ENCODE measurements around the gene KRTAP10-4.
"Not testable (repeated sequence)": the region's sequence is repeated elsewhere in the genome, so short reads cannot be mapped to it uniquely, and the experiment has no call there.

The KRTAP10-4 gene

DNA sequence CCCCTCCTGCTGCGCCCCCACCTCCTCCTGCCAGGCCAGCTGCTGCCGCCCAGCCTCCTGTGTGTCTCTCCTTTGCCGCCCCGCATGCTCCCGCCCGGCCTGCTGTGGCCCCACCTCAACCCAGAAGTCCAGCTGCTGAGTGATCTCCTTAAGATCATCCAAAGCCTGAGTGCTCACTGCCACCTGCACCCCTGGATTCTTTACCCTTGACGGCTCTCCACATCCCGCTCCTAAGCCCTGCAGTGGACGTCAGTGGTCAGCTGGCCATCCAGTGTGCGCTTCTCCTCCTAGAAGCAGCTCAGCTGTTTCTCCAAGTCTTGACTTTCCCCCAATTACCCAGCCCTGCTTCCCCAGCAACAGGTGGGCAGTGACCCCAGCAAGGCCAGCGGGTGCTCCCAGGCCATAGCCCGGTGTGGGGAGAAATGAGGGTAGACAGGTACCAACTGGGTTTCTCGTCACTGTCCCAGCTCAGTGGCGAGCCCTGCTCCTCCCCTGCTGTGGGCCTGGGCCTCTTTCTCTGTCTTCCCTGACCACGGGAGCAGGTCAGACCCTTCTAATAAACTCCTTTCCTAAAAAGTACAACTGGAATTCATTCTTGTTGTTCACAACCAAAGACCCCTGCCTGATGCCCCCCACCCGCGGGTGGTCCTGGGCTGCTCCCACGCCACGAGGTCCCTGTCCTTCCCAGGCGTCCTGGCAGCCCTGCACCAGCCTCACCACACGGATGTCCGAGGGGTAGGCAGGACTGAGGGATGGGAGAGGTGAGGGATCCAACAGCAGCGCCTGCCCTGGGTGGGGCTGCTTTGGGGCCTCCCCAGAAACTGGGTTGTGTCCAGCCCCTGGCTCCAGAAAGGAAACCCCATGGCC lies 28.3 kb downstream of the KRTAP10-4 start:
- DNase-seq = no peak

DNA sequence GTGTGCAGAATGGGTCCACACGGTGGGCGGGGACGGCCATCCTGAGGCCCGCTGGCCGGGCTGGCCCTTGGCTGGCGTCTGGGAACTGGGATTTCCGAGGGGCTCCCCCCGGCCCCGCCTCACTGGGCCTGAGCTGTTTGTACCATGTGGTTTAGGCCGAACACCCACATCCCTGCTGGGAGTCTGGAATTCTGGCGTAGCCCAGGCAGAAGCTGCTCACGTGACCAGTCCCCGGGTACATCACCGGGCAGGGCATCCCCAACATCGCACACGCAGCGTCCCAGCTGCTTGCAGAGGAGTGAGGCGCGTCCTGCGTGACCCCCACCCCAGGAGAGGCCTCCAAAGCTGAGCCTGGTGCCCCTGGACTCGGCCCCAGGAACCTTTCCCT lies 28.9 kb downstream of the KRTAP10-4 start:
- DNase-seq = no peak

DNA sequence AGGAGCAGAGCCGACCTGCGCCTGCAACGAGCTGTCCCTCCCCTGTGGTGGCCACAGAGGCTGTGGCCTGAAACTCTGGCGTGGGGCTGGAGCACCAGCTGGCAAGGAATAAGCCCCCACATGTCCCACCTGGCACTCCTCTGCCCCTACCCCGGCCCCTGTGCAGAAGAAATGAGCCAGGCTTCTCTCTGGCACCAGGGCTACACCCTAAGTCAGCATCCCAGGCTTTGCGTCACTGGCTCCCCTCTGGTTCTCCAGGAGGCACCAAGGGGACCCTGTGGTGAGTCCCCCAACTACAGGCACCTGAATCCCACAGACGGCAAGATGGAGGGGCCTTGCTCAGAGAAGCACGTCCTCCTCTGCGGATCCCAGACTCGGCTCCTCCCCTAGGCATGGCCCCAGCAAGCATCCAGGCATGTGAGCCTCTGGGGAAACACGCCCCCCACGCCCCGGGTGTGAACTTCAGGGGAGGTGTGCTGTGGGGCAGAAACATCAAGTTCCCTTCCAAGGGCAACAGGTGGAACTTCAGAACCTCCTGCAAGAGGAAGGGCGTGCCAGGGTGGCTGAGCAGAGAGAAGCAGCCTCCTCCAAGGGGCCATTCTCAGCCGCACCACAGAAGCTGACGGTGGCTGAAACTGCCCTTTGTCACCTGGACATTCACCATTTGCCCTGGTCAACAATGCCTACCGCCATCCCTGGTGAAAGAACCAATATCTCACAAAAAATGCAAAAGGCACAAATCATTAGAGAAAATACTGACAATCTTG lies 29.8 kb downstream of the KRTAP10-4 start:
- DNase-seq = no peak

GRCh38 chr21:44603911-44604310 lies 30.4 kb downstream of the KRTAP10-4 start:
- DNase-seq = no peak

- DNase-seq = no peak
Measured at GRCh38 chr21:44606495-44606894, 33.0 kb downstream of the KRTAP10-4 start.

DNA sequence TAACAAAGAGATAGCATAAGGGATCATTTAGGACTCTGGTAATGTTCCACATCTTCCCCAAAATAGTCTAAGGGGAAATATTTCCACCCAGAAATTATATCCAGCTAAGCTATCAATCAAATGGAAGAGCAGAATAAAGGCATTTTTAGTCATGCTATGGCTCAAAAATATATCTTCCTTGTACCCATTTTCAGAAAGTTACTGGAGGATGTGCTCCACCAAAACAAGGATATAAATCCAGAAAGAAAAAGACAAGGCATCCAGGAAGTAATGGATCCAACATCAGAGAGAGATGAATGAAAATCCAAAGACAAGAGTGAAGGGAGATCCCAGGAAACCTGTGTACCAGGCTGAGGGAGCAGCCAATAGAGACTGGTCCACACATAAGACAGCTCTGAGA lies 35.7 kb downstream of the KRTAP10-4 start:
- DNase-seq = no peak

- DNase-seq = not testable (repeated sequence)
Measured at GRCh38 chr21:44610157-44610843, 36.8 kb downstream of the KRTAP10-4 start.

- DNase-seq = no peak
Measured at GRCh38 chr21:44611551-44611950, 38.0 kb downstream of the KRTAP10-4 start.

DNA sequence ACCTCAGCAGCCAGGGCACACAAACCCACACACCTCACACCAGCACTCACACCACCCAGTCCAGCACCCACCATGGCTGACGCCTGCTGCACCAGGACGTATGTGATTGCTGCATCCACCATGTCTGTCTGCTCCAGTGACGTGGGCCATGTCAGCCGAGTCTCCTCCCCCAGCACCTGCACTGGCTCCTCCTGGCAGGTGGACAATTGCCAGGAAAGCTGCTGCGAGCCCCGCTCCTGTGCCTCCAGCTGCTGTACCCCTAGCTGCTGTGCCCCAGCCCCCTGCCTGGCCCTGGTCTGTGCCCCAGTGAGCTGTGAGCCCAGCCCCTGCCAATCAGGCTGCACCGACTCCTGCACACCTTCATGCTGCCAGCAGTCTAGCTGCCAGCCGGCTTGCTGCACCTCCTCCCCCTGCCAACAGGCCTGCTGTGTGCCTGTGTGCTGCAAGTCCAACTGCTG lies 38.5 kb downstream of the KRTAP10-4 start, which contains the start of gene KRTAP10-8:
TSS of gene KRTAP10-8 (plus strand) at position 51 of the 458 bp plus-strand sequence. CDS start at position 73, 22 bp downstream.
- DNase-seq = no peak

DNA sequence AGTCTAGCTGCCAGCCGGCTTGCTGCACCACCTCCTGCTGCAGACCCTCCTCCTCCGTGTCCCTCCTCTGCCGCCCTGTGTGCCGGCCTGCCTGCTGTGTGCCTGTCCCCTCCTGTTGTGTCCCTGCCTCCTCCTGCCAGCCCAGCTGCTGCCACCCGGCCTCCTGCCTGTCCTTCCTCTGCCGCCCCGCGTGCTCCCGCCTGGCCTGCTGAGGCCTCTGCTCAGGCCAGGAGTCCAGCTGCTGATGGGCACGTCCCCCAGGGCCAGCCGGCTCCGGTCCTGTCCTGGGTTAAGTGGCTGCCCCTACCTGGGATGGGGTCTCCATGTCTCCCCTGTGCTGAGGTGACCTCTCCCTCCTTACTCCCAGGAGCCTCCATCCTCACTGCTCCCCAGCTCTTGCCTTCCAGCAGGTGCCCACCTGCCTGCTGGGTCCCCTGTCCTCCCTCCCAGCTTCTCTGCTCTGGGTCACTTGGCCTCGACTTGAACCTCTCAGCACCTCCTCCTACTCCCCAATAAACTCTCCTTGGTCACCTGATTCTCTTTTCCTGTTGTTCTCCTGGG lies 39.2 kb downstream of the KRTAP10-4 start:
- DNase-seq = no peak

DNA sequence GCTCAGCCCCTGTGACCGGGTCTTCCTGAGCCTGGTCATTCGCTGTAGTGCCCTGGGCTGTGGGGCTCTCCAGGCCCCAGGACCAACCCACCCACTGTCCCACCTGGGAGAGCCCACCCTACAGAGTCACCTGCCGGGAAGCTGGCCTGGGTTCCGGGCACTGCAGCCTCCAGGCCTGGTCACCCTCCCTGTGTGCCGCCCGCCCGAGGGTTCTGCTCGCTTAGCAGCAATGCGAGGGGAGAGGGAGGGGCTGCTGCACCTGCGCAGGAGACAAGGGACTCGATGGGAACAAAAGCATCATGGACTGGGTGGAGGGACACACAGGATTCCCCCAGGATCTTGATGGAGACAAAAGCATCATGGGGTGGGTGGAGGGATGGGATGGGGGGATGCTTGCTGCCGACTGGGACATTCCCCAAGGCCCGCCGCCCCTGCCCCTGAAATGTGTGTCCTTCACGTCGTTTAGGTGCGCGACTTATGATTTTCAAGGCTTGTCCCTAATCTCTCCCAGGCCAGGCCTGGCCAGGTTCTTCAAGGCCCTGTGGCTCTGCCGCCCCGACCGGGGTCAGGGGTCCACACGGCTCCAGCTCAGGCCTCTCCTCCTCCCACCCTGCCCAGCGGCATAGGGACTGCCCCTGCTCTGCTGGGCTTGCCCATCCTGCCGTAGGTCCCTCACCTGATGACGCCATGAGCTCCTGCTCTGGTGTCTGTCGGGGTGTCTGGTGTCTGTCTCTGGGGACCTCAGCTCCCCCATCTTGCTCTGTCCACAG lies 40.0 kb downstream of the KRTAP10-4 start:
- DNase-seq = no peak

- DNase-seq = no peak
Measured at GRCh38 chr21:44614161-44614631, 40.7 kb downstream of the KRTAP10-4 start.

GRCh38 chr21:44614961-44615391 lies 41.4 kb downstream of the KRTAP10-4 start:
- DNase-seq = no peak

DNA sequence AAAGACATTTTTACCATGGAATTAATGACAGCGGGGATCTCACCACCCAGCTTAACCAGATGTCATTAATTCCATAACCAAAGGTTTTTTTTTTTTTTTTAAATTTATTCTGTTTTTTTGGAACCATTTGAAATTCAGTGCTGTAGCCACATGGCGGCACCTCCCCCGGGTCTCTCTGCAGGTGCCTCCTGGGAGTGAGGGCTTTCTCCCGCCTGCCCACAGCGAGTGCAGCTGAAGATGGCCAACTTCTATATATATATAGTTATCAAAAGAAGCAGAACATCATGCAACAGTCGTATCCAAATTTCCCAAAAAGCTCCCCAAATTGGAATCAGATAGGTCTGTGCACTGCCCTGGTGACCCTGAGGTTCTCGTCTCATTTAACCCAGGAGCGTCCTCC lies 41.9 kb downstream of the KRTAP10-4 start:
- DNase-seq = no peak

- DNase-seq = no peak
Measured at GRCh38 chr21:44615911-44616590, 42.5 kb downstream of the KRTAP10-4 start.

- DNase-seq = no peak
Measured at GRCh38 chr21:44616591-44616926, 43.0 kb downstream of the KRTAP10-4 start.

DNA sequence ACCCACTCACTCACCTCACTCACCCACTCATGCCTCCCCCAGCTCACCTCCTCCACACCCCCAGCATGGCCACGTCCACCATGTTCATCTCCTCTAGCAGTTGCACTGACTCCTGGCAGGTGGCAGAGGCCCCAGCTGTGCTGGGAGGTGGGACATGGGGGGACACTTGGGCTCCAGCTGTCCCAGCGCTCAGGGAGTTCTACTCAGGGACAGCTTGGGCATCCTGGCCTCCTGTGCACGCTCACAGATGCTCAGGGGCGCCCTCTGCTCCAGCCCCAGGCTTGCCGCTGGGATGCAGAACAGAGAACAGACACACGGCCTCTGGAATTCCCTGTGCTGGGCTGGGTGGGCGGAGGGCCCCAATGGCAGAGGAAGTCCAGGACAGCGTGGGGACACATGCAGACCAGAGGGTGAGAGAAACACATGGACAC lies 43.6 kb downstream of the KRTAP10-4 start:
- no peak for DNase-seq

- DNase-seq = peak; percentile 4
Measured at GRCh38 chr21:44618504-44618903, 45.0 kb downstream of the KRTAP10-4 start.

DNA sequence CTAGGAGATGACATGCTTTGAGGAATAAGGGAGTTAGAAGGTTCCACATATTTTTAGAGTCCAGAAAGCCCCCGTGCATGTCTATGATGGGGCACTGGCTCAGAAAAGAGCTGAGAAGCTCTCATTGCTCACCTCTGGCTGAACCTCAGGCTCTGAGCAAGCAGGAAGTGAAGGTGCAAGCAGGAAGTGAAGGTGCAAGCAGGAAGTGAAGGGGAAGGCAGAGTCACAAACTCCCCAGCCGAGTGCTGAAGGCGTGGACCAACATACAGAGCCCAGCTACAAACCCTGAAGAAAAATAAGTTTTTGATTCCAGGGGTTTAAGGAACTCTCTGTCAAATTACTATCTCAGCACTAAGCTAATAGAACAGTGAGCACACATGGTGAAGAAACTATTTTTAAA lies 45.4 kb downstream of the KRTAP10-4 start:
- DNase-seq = peak; percentile 69

GRCh38 chr21:44619886-44620285 lies 46.4 kb downstream of the KRTAP10-4 start:
- DNase-seq = no peak

DNA sequence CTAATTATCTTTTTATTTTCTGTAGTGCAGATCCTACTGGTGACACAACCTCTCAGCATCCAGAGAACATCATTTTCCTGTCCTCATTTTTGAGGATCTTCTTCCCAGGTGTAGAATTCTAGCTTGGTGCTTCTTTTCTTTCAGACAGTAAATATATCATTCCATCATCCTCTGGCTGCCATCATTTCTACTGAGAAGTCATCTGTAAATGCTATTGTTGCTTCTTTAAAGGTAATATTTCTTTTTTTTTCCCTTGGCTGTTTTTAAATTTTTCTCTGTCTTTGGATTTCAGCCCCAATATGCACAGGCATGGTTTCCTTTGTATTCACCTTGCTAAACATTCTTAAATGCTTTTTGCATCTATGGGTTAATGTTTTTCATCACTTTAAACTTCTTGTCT lies 50.0 kb downstream of the KRTAP10-4 start:
- DNase-seq = no peak
